Measurements from ENCODE around the gene THEMIS2. TPM values are rescaled to one million over a fixed set of nuclear protein-coding genes. Genes with fewer than 3 reads are reported as not detected.
"Not testable (repeated sequence)": the region's sequence is repeated elsewhere in the genome, so short reads cannot be mapped to it uniquely, and the experiment has no call there.

The THEMIS2 gene
- total RNA-seq: 181 TPM

GRCh38 chr1:27872059-27872801 lies at the start of gene THEMIS2:
THEMIS2 (plus strand) TSS chr1:27872544; CDS start chr1:27872572, 28 bp downstream.
- peak in 2 of 3 donors; percentile 67 to 73 for DNase-seq (ENCODE audit: low read depth in 2 of 3, low spot score in 2 of 3)

- DNase-seq (ENCODE audit: low read depth in 2 of 3, low spot score in 2 of 3): no peak
These were observed 48.6 kb upstream of the THEMIS2 start for GRCh38 chr1:27823784-27824183.

DNA sequence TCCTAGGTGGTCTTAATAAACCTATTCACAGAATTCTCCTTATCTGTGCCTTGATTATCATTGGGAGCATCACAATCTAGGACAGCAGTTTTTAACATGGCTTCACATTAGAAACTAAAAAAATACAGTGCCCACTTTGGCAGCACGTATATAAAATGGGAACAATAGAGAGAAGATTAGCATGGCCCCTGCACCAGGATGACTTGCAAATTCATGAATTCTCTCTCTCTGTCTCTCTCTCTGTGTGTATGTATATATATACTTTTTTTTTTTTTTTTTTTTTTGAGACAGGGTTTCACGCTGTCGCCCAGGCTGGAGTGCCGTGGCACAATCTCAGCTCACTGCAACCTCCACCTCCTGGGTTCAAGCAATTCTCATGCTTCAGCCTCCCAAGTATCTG lies 47.9 kb upstream of the THEMIS2 start:
- no peak for DNase-seq (ENCODE audit: low read depth in 2 of 3, low spot score in 2 of 3)

DNA sequence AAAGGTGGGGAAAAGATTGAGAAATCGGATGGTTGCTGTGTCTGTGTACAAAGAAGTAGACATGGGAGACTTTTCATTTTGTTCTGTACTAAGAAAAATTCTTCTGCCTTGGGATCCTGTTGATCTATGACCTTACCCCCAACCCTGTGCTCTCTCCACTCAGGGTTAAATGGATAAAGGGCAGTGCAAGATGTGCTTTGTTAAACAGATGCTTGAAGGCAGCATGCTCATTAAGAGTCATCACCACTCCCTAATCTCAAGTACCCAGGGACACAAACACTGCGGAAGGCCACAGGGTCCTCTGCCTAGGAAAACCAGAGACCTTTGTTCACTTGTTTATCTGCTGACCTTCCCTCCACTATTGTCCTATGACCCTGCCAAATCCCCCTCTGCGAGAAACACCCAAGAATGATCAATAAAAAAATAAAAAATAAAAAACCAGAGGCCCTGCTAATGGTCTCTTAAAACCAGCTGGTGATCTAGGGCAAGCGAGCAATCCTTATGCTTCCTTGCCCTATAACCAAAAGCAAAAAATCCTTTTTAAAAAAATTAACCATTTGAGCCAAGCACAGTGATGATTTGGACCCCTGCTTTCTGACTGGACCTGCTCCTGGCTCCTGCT lies 42.9 kb upstream of the THEMIS2 start:
- DNase-seq (ENCODE audit: low read depth in 2 of 3, low spot score in 2 of 3): not testable (repeated sequence)

GRCh38 chr1:27830621-27831440 lies 41.5 kb upstream of the THEMIS2 start, which contains the start of gene PPP1R8:
PPP1R8 (plus strand) TSS chr1:27830782; CDS start chr1:27830836, 54 bp downstream.
- DNase-seq (ENCODE audit: low read depth in 2 of 3, low spot score in 2 of 3): peak; percentile 70 to 95 (median 94)

- no peak for DNase-seq (ENCODE audit: low read depth in 2 of 3, low spot score in 2 of 3)
These were observed 40.6 kb upstream of the THEMIS2 start for GRCh38 chr1:27831568-27832410.

GRCh38 chr1:27832762-27833161 lies 39.6 kb upstream of the THEMIS2 start:
- no peak for DNase-seq (ENCODE audit: low read depth in 2 of 3, low spot score in 2 of 3)

DNA sequence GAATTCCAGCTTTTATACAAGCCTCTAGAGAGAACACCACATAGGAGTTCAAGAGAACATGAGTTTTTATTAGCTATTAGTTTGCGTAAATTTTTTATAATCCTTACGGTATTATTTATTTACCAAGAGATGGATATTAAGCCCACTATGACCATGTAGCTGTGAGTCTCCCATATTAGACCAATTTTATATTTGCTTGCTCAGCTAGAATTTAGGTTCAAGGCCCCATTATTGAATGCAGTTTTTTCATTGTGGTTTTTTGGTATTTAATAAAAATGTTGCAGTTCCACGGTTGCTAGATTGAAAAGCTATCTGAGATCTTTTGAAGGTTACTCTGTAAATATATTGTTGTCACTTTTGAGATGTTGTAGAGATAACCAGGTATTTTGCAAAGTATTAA lies 38.9 kb upstream of the THEMIS2 start:
- DNase-seq (ENCODE audit: low read depth in 2 of 3, low spot score in 2 of 3): no peak

- DNase-seq (ENCODE audit: low read depth in 2 of 3, low spot score in 2 of 3): no peak
These were observed 37.3 kb upstream of the THEMIS2 start for GRCh38 chr1:27835046-27835445.

DNA sequence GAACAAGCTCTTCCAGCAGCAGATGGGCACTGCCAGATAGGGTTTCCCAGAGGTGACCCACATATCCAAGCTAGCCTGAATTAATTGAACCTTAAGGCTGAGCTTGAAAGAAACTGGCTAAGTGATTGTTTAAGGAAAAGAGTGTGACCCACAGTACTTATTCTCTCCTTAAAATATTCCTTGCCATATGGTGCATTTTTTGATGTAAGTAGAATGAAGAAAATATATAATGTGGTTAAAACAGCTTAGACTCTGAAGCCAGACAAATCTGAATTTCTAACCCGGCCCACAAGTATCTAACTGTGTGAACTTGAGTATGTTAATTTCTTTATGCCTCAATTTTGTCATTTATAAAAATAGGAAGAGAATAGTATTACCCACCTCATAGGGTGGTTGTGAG lies 36.8 kb upstream of the THEMIS2 start:
- no peak for DNase-seq (ENCODE audit: low read depth in 2 of 3, low spot score in 2 of 3)

GRCh38 chr1:27849951-27850350 lies 22.4 kb upstream of the THEMIS2 start:
- DNase-seq (ENCODE audit: low read depth in 2 of 3, low spot score in 2 of 3): no peak

DNA sequence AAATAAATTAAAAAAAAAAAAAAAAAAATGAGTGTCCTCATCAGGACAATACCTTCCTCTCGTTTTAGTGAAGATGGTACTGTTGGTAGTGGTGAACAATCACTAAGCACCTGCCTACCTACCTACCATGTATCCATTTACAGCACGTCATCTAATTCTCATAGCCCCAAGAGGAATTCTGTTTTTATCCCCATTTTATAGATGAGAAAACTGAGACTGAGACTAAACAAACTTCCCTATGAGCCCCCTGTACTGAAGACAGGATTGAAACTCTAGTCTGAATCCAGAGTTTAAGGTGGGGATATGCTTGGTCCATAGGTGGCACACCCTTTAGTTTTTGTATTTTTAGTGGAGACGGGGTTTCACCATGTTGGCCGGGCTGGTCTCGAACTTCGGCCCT lies 17.3 kb upstream of the THEMIS2 start:
- no peak for DNase-seq (ENCODE audit: low read depth in 2 of 3, low spot score in 2 of 3)

DNA sequence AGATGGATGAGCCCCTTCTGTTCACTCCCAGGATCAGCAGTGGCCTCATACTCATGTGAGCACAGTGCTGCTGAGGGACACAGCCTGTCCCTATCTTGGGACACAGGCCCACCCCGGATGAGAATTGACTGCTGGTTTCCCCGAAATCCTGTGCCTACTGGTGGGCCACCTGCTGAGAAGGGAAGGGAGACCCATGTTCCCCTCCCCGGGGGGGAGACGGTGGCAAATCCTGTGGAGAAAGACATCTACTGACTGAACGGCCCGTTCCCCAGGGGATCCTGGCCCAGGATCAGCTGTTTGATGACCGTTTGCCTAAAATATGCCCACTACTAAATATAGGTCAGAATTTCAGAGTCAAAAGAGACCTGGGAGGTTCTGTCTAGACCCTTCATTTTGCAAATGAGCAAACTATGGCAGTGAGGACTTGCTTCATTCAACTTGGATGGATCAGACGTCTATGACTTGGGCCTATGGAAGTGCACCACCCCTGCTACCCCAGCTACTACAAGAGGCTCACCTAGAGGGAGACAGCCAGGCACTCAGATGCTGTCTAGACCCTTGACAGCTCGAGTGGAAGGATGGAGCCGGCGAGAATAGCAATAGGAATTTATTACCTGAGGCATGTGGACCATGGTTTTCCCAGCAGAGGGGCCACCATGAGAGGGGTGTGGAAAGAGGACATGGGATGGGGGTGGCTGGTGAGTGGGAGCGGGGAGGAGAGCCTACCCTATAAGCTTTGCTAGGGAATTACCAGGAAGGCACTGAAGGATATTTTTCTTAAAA lies 15.6 kb upstream of the THEMIS2 start:
- DNase-seq (ENCODE audit: low read depth in 2 of 3, low spot score in 2 of 3): no peak

DNA sequence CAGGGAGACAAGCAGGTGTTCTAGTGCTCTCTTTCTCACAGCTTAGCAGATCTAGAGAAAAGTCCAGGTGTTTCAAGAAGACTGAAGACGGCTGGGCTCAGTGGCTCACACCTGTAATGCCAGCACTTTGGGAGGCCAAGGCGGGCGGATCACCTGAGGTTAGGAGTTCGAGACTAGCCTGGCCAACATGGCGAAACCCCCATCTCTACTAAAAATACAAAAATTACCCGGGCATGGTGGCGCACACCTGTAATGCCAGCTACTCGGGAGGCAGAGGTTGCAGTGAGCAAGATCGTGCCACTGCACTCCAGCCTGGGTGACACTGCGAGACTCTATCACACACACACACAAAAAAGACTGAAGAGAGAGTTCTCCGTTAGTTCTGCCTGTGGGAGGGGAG lies 14.8 kb upstream of the THEMIS2 start:
- DNase-seq (ENCODE audit: low read depth in 2 of 3, low spot score in 2 of 3): not testable (repeated sequence)

GRCh38 chr1:27858072-27858948 lies 14.0 kb upstream of the THEMIS2 start:
- peak; percentile 59 to 89 (median 79) for DNase-seq (ENCODE audit: low read depth in 2 of 3, low spot score in 2 of 3)

GRCh38 chr1:27858949-27859576 lies 13.3 kb upstream of the THEMIS2 start:
- DNase-seq (ENCODE audit: low read depth in 2 of 3, low spot score in 2 of 3): no peak

DNA sequence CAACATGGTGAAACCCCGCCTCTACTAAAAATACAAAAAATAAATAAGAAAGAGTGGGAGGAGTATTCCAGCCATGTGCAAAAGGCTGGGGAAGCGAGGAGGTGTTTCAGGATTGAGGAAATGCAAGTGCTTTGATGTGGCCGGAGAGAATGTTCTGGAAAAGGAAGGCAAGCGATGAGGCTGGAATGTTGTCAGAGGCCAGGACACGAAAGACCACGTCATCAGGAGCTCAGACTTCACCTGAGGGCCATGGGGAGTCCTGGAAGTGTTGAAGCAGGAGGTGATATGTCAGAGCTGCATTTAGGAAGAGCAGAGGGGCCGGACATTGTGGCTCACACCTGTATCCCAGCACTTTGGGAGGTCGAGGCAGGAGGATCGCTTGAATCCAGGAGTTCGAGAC lies 10.9 kb upstream of the THEMIS2 start:
- no peak for DNase-seq (ENCODE audit: low read depth in 2 of 3, low spot score in 2 of 3)

GRCh38 chr1:27862004-27862403 lies 10.3 kb upstream of the THEMIS2 start:
- DNase-seq (ENCODE audit: low read depth in 2 of 3, low spot score in 2 of 3): no peak
